ENCODE measurements around the gene FGFBP2. TPM values are rescaled to one million over a fixed set of nuclear protein-coding genes. Genes with fewer than 3 reads are reported as not detected.

Gene FGFBP2
- total RNA-seq, 1 donor from 2014 or later = not detected

- no peaks in the 10 kb centered on the region for H3K79me2 ChIP-seq (ENCODE audit: insufficient read depth, low read length)
- peak overlapping the region; percentile 98 for H3K27ac Mint-ChIP-seq (ENCODE audit: unreplicated experiment)
- TF ChIP-seq CTCF (IDR thresholded peaks at IDR 0.05; ENCODE audit: insufficient read depth, low read depth, low read length) (no peak), EZH2 (IDR thresholded peaks at IDR 0.05; ENCODE audit: insufficient read depth, low read length) (no peak)
- H3K9me3 Mint-ChIP-seq (ENCODE audit: unreplicated experiment) = peaks cover 5% of the 10 kb centered on the region
- no peak overlapping the region for H2AFZ ChIP-seq (ENCODE audit: low read depth, low read length)
- FAIRE-seq = no peak
- H3K9ac ChIP-seq (ENCODE audit: low read length) = peak overlapping the region; percentile 56
- H3K27me3 Mint-ChIP-seq (ENCODE audit: low read depth, unreplicated experiment) = no peaks in the 10 kb centered on the region
- peak overlapping the region; percentile 76 for H3K4me2 ChIP-seq (ENCODE audit: low read length)
- H3K27ac ChIP-seq (ENCODE audit: low read depth, low read length) = peak overlapping the region; percentile 97
- DNase-seq (ENCODE audit: low read depth) = no peak
- H3K4me1 Mint-ChIP-seq (ENCODE audit: low read depth, unreplicated experiment) = peaks cover 31% of the 10 kb centered on the region
- H3K27me3 ChIP-seq (ENCODE audit: insufficient read depth, low read length) = no peaks in the 10 kb centered on the region
- no peaks in the 10 kb centered on the region for H4K20me1 ChIP-seq (ENCODE audit: insufficient read depth, low read length)
- no peaks in the 10 kb centered on the region for H3K36me3 ChIP-seq (ENCODE audit: insufficient read depth, low read length)
- H3K4me3 ChIP-seq (ENCODE audit: insufficient read depth, low read depth, low read length) = no peak overlapping the region
- no peaks in the 10 kb centered on the region for H3K36me3 Mint-ChIP-seq (ENCODE audit: low read depth, unreplicated experiment)
- H3K4me3 Mint-ChIP-seq (ENCODE audit: unreplicated experiment) = no peak overlapping the region
- H3K9me3 ChIP-seq (ENCODE audit: insufficient read depth, low read depth, low read length) = no peaks in the 10 kb centered on the region
- peaks cover 31% of the 10 kb centered on the region for H3K4me1 ChIP-seq (ENCODE audit: insufficient read depth, low read length)
Observed at GRCh38 chr4:15914736-15915135, 48.2 kb downstream of the FGFBP2 start.

GRCh38 chr4:15914291-15914690, 48.7 kb downstream of the FGFBP2 start:
- Mint-ChIP-seq H3K27me3 (ENCODE audit: low read depth, unreplicated experiment) (no peaks in the 10 kb centered on the region), H3K9me3 (ENCODE audit: unreplicated experiment) (peaks cover 5% of the 10 kb centered on the region), H3K36me3 (ENCODE audit: low read depth, unreplicated experiment) (no peaks in the 10 kb centered on the region), H3K27ac (ENCODE audit: unreplicated experiment) (peak overlapping the region; percentile 98), H3K4me1 (ENCODE audit: low read depth, unreplicated experiment) (peaks cover 28% of the 10 kb centered on the region), H3K4me3 (ENCODE audit: unreplicated experiment) (no peak overlapping the region)
- H3K79me2 ChIP-seq (ENCODE audit: insufficient read depth, low read length) = no peaks in the 10 kb centered on the region
- H3K4me2 ChIP-seq (ENCODE audit: low read length) = peak overlapping the region; percentile 76
- DNase-seq (ENCODE audit: low read depth) (peak; percentile 91), FAIRE-seq (peak; percentile 69)
- H3K27me3 ChIP-seq (ENCODE audit: insufficient read depth, low read length) = no peaks in the 10 kb centered on the region
- no peaks in the 10 kb centered on the region for H4K20me1 ChIP-seq (ENCODE audit: insufficient read depth, low read length)
- TF ChIP-seq CTCF (IDR thresholded peaks at IDR 0.05; ENCODE audit: insufficient read depth, low read depth, low read length) = no peak
- no peaks in the 10 kb centered on the region for H3K36me3 ChIP-seq (ENCODE audit: insufficient read depth, low read length)
- no peak overlapping the region for H3K4me3 ChIP-seq (ENCODE audit: insufficient read depth, low read depth, low read length)
- peak overlapping the region; percentile 97 for H3K27ac ChIP-seq (ENCODE audit: low read depth, low read length)
- H2AFZ ChIP-seq (ENCODE audit: low read depth, low read length) = no peak overlapping the region
- no peaks in the 10 kb centered on the region for H3K9me3 ChIP-seq (ENCODE audit: insufficient read depth, low read depth, low read length)
- peak overlapping the region; percentile 56 for H3K9ac ChIP-seq (ENCODE audit: low read length)
- peaks cover 31% of the 10 kb centered on the region for H3K4me1 ChIP-seq (ENCODE audit: insufficient read depth, low read length)

GRCh38 chr4:15913631-15913970, 49.4 kb downstream of the FGFBP2 start:
- no peaks in the 10 kb centered on the region for H3K27me3 Mint-ChIP-seq (ENCODE audit: low read depth, unreplicated experiment)
- Histone ChIP-seq H4K20me1 (ENCODE audit: insufficient read depth, low read length) (no peaks in the 10 kb centered on the region), H3K9ac (ENCODE audit: low read length) (peak overlapping the region; percentile 79), H3K27me3 (ENCODE audit: insufficient read depth, low read length) (no peaks in the 10 kb centered on the region), H3K79me2 (ENCODE audit: insufficient read depth, low read length) (no peaks in the 10 kb centered on the region), H3K4me3 (ENCODE audit: insufficient read depth, low read depth, low read length) (peak overlapping the region; percentile 8), H3K4me1 (ENCODE audit: insufficient read depth, low read length) (peaks cover 31% of the 10 kb centered on the region), H3K27ac (ENCODE audit: low read depth, low read length) (peak overlapping the region; percentile 97), H2AFZ (ENCODE audit: low read depth, low read length) (no peak overlapping the region), H3K36me3 (ENCODE audit: insufficient read depth, low read length) (no peaks in the 10 kb centered on the region), H3K9me3 (ENCODE audit: insufficient read depth, low read depth, low read length) (no peaks in the 10 kb centered on the region), H3K4me2 (ENCODE audit: low read length) (peak overlapping the region; percentile 76)
- H3K27ac Mint-ChIP-seq (ENCODE audit: unreplicated experiment) = peak overlapping the region; percentile 98
- peak; percentile 99 for DNase-seq (ENCODE audit: low read depth)
- peak; percentile 93 for FAIRE-seq
- H3K4me3 Mint-ChIP-seq (ENCODE audit: unreplicated experiment) = no peak overlapping the region
- H3K36me3 Mint-ChIP-seq (ENCODE audit: low read depth, unreplicated experiment) = no peaks in the 10 kb centered on the region
- peaks cover 5% of the 10 kb centered on the region for H3K9me3 Mint-ChIP-seq (ENCODE audit: unreplicated experiment)
- H3K4me1 Mint-ChIP-seq (ENCODE audit: low read depth, unreplicated experiment) = peaks cover 28% of the 10 kb centered on the region
- no peak for TF ChIP-seq EZH2 (IDR thresholded peaks at IDR 0.05; ENCODE audit: insufficient read depth, low read length)
- no peak for TF ChIP-seq CTCF (IDR thresholded peaks at IDR 0.05; ENCODE audit: insufficient read depth, low read depth, low read length)

Measured in astrocyte (in vitro differentiated cells and primary cell).